OCI-LY3 (cell line): ENCODE results near the gene CTTN.

ENCODE experiments used
- H2AFZ ChIP-seq: fragments of 200-600, 300-600 bp; shearing (Covaris generic); 2 replicates; pipeline ENCODE4 v1.6.0; 2014; ENCODE audit warnings: antibody characterized with exemption, low read depth, low read length
- H3K27ac ChIP-seq: fragments of 200-600, 300-600 bp; sonication (generic); 2 replicates; pipeline ENCODE4 v1.5.1; 2014; ENCODE audit warnings: mild to moderate bottlenecking, low read length, moderate library complexity, mixed read lengths
- H3K27me3 ChIP-seq: fragments of 200-600, 300-600 bp; sonication (generic); 2 replicates; pipeline ENCODE4 v1.6.1; 2014; ENCODE audit warnings: low read depth, low read length, mixed read lengths
- H3K36me3 ChIP-seq: fragments of 200-600, 300-600 bp; sonication (generic); replicated peaks from 2 replicates; pipeline ENCODE3; 2014; ENCODE audit warnings: low read depth, low read length, mixed read lengths
- H3K4me1 ChIP-seq: fragments of 300-600, 200-600 bp; sonication (generic); 2 replicates; pipeline ENCODE4 v1.6.1; 2014; ENCODE audit warnings: low read length, mixed read lengths
- H3K4me2 ChIP-seq: fragments of 200-600, 300-600 bp; sonication (generic); 2 replicates; pipeline ENCODE4 v1.6.1; 2014; ENCODE audit warnings: low read length, mixed read lengths
- H3K4me3 ChIP-seq: fragments of 300-600, 200-600 bp; sonication (generic); 2 replicates; pipeline ENCODE4 v1.5.1; 2014; ENCODE audit warnings: antibody characterized with exemption, mild to moderate bottlenecking, low read length, moderate library complexity
- H3K79me2 ChIP-seq: fragments of 300-600, 200-600 bp; shearing (Covaris generic); 2 replicates; pipeline ENCODE4 v1.6.1; 2014; ENCODE audit warnings: mild to moderate bottlenecking, low read length, mixed read lengths
- H3K9ac ChIP-seq: fragments of 300-600, 200-600 bp; shearing (Covaris generic); 2 replicates; pipeline ENCODE4 v1.6.0; 2014; ENCODE audit warnings: mild to moderate bottlenecking, low read length, moderate library complexity
- H3K9me3 ChIP-seq: fragments of 200-600, 300-600 bp; shearing (Covaris generic); 2 replicates; pipeline ENCODE4 v1.6.1; 2014; ENCODE audit warnings: low read length, mixed read lengths; ENCODE audit not compliant: insufficient read depth
- H4K20me1 ChIP-seq: fragments of 200-600, 300-600 bp; sonication (generic); 2 replicates; pipeline ENCODE4 v1.6.1; 2016; ENCODE audit warnings: low read length, mixed read lengths; ENCODE audit not compliant: insufficient read depth
- CTCF ChIP-seq: fragments of 200-600, 300-600 bp; sonication (generic); IDR thresholded peaks from 2 replicates; pipeline ENCODE4 v1.5.1; 2014; ENCODE audit warnings: antibody characterized with exemption, low read length, low read depth
- EZH2phosphoT487 ChIP-seq: fragments of 200-600 bp; shearing (Covaris generic); IDR thresholded peaks from 2 replicates; pipeline ENCODE4 v1.6.1; 2018; ENCODE audit warnings: antibody characterized with exemption, mixed run types, low read depth

CTTN gene

GRCh38 chr11:70414341-70415100 is 16.2 kb downstream of the CTTN start:
- H2AFZ ChIP-seq, result no peak overlapping the region
- no peaks in the 10 kb centered on the region for H3K79me2 ChIP-seq
- H3K27me3 ChIP-seq, result no peaks in the 10 kb centered on the region
- H3K4me3 ChIP-seq, result no peak overlapping the region
- H3K4me2 ChIP-seq, result no peak overlapping the region
- peaks cover 55% of the 10 kb centered on the region for H3K36me3 ChIP-seq
- no peaks in the 10 kb centered on the region for H3K9me3 ChIP-seq
- no peaks in the 10 kb centered on the region for H3K4me1 ChIP-seq
- H4K20me1 ChIP-seq, result peaks cover 8% of the 10 kb centered on the region
- no peak overlapping the region for H3K9ac ChIP-seq
- TF ChIP-seq CTCF (no peak), EZH2phosphoT487 (no peak)
- no peak overlapping the region for H3K27ac ChIP-seq

GRCh38 chr11:70415191-70415590 is 16.9 kb downstream of the CTTN start:
- H2AFZ ChIP-seq, result no peak overlapping the region
- H3K27ac ChIP-seq, result no peak overlapping the region
- no peaks in the 10 kb centered on the region for H3K4me1 ChIP-seq
- no peaks in the 10 kb centered on the region for H3K79me2 ChIP-seq
- H3K9ac ChIP-seq, result no peak overlapping the region
- H3K9me3 ChIP-seq, result no peaks in the 10 kb centered on the region
- H3K27me3 ChIP-seq, result no peaks in the 10 kb centered on the region
- H3K4me3 ChIP-seq, result no peak overlapping the region
- TF ChIP-seq EZH2phosphoT487 (no peak), CTCF (peak; percentile 23; the same call in 1 of the 2 replicates)
- H3K4me2 ChIP-seq, result no peak overlapping the region
- peaks cover 2% of the 10 kb centered on the region for H4K20me1 ChIP-seq
- peaks cover 55% of the 10 kb centered on the region for H3K36me3 ChIP-seq

GRCh38 chr11:70415642-70416395 is 17.5 kb downstream of the CTTN start:
- Histone ChIP-seq H3K36me3 (peaks cover 50% of the 10 kb centered on the region), H4K20me1 (no peaks in the 10 kb centered on the region; the same call in 1 of the 2 replicates), H3K79me2 (no peaks in the 10 kb centered on the region)

More at GRCh38 chr11:70415642-70416395, 17.5 kb downstream of the CTTN start:
- H3K9ac ChIP-seq, result no peak overlapping the region
- H3K4me2 ChIP-seq, result no peak overlapping the region
- no peaks in the 10 kb centered on the region for H3K4me1 ChIP-seq
- no peak overlapping the region for H3K27ac ChIP-seq
- no peaks in the 10 kb centered on the region for H3K27me3 ChIP-seq
- TF ChIP-seq EZH2phosphoT487 (no peak), CTCF (no peak)
- no peak overlapping the region for H2AFZ ChIP-seq
- H3K9me3 ChIP-seq, result no peaks in the 10 kb centered on the region
- H3K4me3 ChIP-seq, result no peak overlapping the region
